Measurements from ENCODE around the gene EFEMP2.
A peak's percentile ranks its signal among the peaks of the same experiment; 100 is the strongest.

Gene EFEMP2

DNA sequence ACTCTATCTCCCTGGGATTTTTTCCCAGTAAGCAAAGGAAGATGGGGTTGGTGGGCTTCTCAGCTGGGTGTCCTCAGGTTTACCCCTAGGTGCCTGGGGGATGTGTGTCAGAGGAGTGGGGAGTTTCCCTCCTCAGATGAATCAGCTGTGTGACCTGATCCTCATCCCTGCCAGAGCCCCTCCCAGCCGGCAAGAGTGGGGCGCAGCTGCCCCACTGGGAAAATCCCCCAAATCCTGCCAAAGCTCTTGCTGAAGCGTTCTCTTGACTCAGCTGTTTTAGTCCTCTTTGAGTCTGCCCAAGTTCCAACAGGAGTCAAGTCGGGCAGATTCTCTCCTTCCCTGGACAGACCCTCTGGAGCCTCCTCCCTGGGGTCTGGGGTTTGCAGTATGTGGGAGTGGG, 40.2 kb upstream of the EFEMP2 start:
- in situ Hi-C loops (cut with HindIII; ENCODE audit: low sequenced_read_pairs), result no loop called here
- no peak overlapping the region for H3K4me3 ChIP-seq (ENCODE audit: low read depth, low read length)

DNA sequence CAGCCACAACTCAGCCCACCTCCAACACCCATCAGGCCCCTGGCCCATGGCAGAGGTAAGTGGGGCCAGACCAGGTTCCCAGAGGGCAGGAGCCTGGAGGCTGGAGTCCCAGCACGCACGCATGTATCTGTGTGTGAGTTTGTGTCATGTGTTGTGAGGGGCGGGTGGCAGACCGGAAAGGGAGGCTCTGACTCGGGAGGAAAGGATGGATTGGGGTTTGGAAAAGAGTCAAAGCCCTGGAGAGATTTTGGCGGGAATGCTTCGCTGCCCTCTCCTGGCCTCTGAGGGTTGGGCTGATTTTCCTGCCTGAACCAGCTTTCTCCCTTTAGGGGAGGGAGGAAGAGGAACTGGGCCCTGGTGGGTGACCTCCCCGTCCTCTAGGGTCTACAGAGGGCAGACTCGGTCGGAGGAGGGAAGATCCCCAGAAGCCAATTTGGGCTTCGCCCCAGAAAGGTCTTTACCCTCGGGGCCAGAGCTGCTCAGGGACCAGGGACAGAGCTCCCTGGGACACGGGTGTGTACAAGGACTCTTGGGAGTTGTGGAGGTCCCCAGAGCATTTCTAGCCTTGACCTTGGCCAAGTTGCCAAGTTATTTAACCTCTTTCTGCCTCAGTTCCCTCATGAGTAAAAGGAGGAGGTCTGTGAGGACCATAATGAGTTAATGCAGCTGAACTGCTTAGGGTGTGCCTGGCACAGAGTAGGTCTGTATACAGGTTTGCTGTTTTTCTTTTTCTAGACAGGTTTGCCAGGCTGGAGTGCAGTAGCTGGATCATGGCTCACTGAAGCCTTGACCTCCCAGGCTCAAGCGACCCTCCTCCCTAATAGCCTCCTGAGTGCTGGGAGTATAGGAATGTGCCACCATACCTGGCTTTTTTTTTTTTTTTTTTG, 39.3 kb upstream of the EFEMP2 start:
- no peak overlapping the region for H3K4me3 ChIP-seq (ENCODE audit: low read depth, low read length)
- in situ Hi-C loops (cut with HindIII; ENCODE audit: low sequenced_read_pairs), result no loop called here
- TF ChIP-seq, protein P1, sequence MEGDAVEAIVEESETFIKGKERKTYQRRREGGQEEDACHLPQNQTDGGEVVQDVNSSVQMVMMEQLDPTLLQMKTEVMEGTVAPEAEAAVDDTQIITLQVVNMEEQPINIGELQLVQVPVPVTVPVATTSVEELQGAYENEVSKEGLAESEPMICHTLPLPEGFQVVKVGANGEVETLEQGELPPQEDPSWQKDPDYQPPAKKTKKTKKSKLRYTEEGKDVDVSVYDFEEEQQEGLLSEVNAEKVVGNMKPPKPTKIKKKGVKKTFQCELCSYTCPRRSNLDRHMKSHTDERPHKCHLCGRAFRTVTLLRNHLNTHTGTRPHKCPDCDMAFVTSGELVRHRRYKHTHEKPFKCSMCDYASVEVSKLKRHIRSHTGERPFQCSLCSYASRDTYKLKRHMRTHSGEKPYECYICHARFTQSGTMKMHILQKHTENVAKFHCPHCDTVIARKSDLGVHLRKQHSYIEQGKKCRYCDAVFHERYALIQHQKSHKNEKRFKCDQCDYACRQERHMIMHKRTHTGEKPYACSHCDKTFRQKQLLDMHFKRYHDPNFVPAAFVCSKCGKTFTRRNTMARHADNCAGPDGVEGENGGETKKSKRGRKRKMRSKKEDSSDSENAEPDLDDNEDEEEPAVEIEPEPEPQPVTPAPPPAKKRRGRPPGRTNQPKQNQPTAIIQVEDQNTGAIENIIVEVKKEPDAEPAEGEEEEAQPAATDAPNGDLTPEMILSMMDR (IDR thresholded peaks at IDR 0.05; ENCODE audit: low read depth, low read length), result peak; percentile 32
- peak; percentile 73 for DNase-seq (ENCODE audit: low read depth, low spot score)

More for the DNA sequence above, 40.2 kb upstream of the EFEMP2 start:
- peak; percentile 59 for DNase-seq (ENCODE audit: low read depth, low spot score)
- TF ChIP-seq, protein P1 (IDR thresholded peaks at IDR 0.05; ENCODE audit: low read depth, low read length), result no peak

DNA sequence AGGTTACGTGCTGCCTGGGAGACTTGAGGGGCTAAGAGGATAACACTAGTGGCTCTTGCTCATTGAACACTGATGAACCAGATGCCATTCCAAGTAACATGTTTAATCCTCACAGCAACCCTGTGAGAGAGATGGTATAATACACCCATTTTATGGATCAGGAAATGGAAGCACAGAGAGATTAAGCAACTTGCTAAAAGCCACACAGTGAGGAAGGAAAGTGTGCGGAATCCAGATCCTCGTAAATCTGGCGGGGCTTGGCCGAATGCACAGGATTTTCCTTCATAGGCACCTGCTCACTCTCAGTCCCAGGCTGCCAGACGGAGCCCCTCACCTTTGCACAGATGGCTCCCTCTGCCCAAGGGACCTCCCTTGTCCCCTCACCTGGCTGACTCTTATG, 35.3 kb upstream of the EFEMP2 start:
- no peak for DNase-seq (ENCODE audit: low read depth, low spot score)
- in situ Hi-C loops (cut with HindIII; ENCODE audit: low sequenced_read_pairs), result no loop called here
- no peak overlapping the region for H3K4me3 ChIP-seq (ENCODE audit: low read depth, low read length)
- TF ChIP-seq, protein P1 (IDR thresholded peaks at IDR 0.05; ENCODE audit: low read depth, low read length), result no peak

DNA sequence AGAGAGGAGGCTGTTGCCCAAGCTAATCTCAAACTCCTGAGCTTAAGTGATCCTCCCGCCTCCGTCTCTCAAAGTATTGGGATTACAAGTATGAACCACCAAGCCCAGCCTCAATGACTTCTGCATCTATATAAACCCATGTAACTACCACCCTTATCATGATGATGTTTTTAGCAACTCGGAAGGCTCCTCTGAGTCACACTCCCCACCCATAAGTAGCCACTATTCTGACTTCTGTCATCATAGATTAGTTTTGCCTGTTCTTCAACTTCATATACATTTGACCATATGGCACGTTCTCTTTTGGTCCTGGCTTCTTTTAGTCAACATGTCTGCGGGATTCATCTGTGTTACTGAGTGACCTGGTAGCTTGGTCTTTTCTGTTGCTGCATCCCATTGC, 34.0 kb upstream of the EFEMP2 start:
- in situ Hi-C loops (cut with HindIII; ENCODE audit: low sequenced_read_pairs), result no loop called here
- no peak overlapping the region for H3K4me3 ChIP-seq (ENCODE audit: low read depth, low read length)
- DNase-seq (ENCODE audit: low read depth, low spot score), result no peak
- TF ChIP-seq, protein P1 (IDR thresholded peaks at IDR 0.05; ENCODE audit: low read depth, low read length), result no peak

DNA sequence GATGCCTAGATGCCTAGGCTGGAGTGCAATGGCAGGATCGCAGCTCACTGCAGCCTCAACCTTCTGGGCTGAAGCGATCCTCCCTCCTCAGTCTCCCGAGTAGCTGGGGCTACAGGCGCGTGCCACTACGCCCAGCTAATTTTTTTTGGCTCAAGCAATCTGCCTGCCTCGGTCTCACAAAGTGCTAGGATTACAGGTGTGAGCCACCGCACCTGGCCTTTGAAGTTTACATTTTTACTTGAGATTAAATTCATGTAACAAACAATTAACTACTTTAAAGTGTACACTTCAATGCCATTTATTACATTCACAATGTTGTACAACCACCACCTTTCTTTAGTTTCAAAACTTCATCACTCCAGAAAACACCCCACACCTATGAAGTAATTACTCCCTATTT, 31.1 kb upstream of the EFEMP2 start:
- H3K4me3 ChIP-seq (ENCODE audit: low read depth, low read length), result no peak overlapping the region
- DNase-seq (ENCODE audit: low read depth, low spot score), result no peak
- TF ChIP-seq, protein P1 (IDR thresholded peaks at IDR 0.05; ENCODE audit: low read depth, low read length), result no peak
- in situ Hi-C loops (cut with HindIII; ENCODE audit: low sequenced_read_pairs), result no loop called here

DNA sequence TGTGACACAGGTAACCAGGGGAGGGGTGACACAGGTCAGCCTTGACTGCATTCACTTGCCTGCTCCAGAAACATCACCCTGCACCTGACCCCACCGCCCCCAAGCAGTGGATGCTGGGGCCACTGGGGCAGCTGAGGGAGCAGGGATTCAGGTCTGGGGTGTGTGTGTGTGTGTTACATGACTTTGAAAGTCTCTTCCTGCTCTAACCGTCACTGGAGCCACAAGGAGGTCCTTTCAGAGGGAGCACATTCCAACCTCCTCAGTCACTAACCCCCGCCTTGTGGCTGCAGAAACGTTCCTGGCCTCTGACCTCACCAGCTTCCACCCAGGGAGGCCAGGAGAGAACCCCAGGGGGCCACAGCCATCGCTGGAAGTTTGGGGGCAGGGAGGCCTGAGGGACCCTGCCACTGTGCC, 30.5 kb upstream of the EFEMP2 start:
- DNase-seq (ENCODE audit: low read depth, low spot score), result peak; percentile 82
- H3K4me3 ChIP-seq (ENCODE audit: low read depth, low read length), result no peak overlapping the region
- TF ChIP-seq, protein P1 (IDR thresholded peaks at IDR 0.05; ENCODE audit: low read depth, low read length), result no peak
- in situ Hi-C loops (cut with HindIII; ENCODE audit: low sequenced_read_pairs), result no loop called here
